H1 (cell line): Measurements from ENCODE around the gene NOMO2. TPM values are rescaled to one million over a fixed set of nuclear protein-coding genes. Genes with fewer than 3 reads are reported as not detected.
"Not testable (repeated sequence)": the region's sequence is repeated elsewhere in the genome, so short reads cannot be mapped to it uniquely, and the experiment has no call there.

Experiments used
- CTCF ChIA-PET: fragments of 300-600 bp; sonication (Branson Sonifier 250); formaldehyde crosslinking; loops from one replicate; lab custom pipeline; 2021; ENCODE audit not compliant: partially characterized antibody; lab: Charles Lee
- POLR2A ChIA-PET: fragments of 300-600 bp; sonication (Branson Sonifier 250); formaldehyde crosslinking; loops from one replicate; lab custom pipeline; 2021; ENCODE audit warnings: inconsistent platforms; ENCODE audit not compliant: partially characterized antibody; lab: Charles Lee
- DNase-seq, 2 experiments: peaks; one replicate each; pipeline versions ENCODE4 v3.0.0 to v3.0.0-alpha.2; 2010 to 2022; ENCODE audit warnings: low spot score in 2 of 2, low read depth in 1 of 2, mixed read lengths in 1 of 2
- FAIRE-seq: peaks from 2 replicates; lab custom pipeline; 2011; peaks lifted over from hg19 to GRCh38; lab: Jason Lieb, UNC
- H2AFZ ChIP-seq: 2 replicates; pipeline ENCODE4 v1.8.1; 2012; ENCODE audit warnings: low read length, inconsistent platforms
- H2AK5ac ChIP-seq: 2 replicates; pipeline ENCODE4 v1.6.1; 2013; ENCODE audit warnings: low read depth, low read length
- H2BK120ac ChIP-seq: replicated peaks from 2 replicates; pipeline ENCODE3; 2013; ENCODE audit warnings: low read depth, low read length, inconsistent platforms
- H2BK12ac ChIP-seq: 2 replicates; pipeline ENCODE4 v1.6.1; 2013; ENCODE audit warnings: low read depth, low read length
- H2BK15ac ChIP-seq: 2 replicates; pipeline ENCODE4 v1.6.1; 2013; ENCODE audit warnings: low read length
- H2BK20ac ChIP-seq: 2 replicates; pipeline ENCODE4 v1.6.1; 2013; ENCODE audit warnings: low read length
- H2BK5ac ChIP-seq: 2 replicates; pipeline ENCODE4 v1.6.1; 2013; ENCODE audit warnings: low read depth, low read length
- H3K14ac ChIP-seq: 2 replicates; pipeline ENCODE4 v1.6.1; 2013; ENCODE audit warnings: inconsistent platforms; ENCODE audit not compliant: insufficient read length
- H3K18ac ChIP-seq: 2 replicates; pipeline ENCODE4 v1.6.1; 2013; ENCODE audit warnings: low read length; ENCODE audit errors: extremely low read depth
- H3K23ac ChIP-seq: 2 replicates; pipeline ENCODE4 v1.6.1; 2013; ENCODE audit warnings: inconsistent platforms; ENCODE audit not compliant: insufficient read length
- H3K23me2 ChIP-seq: 2 replicates; pipeline ENCODE4 v1.6.1; 2013; ENCODE audit warnings: low read depth, low read length
- H3K27ac ChIP-seq: 2 replicates; pipeline ENCODE4 v1.6.1; 2011; ENCODE audit warnings: low read depth, low read length, inconsistent platforms
- H3K27me3 ChIP-seq, 4 experiments: replicated peaks in 1 of 4; 1 replicate in 1 of 4; 2 replicates in 3 of 4; pipeline versions ENCODE4 v1.6.1 to v1.8.1; 2011 to 2013; ENCODE audit warnings: low read length in 3 of 4, mild to moderate bottlenecking in 3 of 4, inconsistent platforms in 2 of 4, mixed read lengths in 2 of 4, moderate library complexity in 1 of 4; ENCODE audit not compliant: control insufficient read depth in 3 of 4, insufficient read depth in 3 of 4; ENCODE audit errors: extremely low read depth in 1 of 4
- H3K36me3 ChIP-seq, 4 experiments: 2 replicates each; pipeline versions ENCODE4 v1.6.1 to v1.8.1; 2011 to 2013; ENCODE audit warnings: mild to moderate bottlenecking in 4 of 4, low read length in 3 of 4, moderate library complexity in 2 of 4, control low read depth in 1 of 4, inconsistent platforms in 1 of 4; ENCODE audit not compliant: insufficient read depth in 4 of 4, control insufficient read depth in 2 of 4
- H3K4ac ChIP-seq: replicated peaks from 2 replicates; pipeline ENCODE3; 2013; ENCODE audit warnings: low read length, low read depth, mixed read lengths, inconsistent platforms; ENCODE audit not compliant: insufficient read length
- H3K4me1 ChIP-seq, 4 experiments: replicated peaks in 1 of 4; 1 replicate in 1 of 4; 2 replicates in 3 of 4; pipeline versions ENCODE4 v1.6.1 to v1.8.1; 2011 to 2013; ENCODE audit warnings: low read length in 3 of 4, inconsistent platforms in 2 of 4, mixed read lengths in 1 of 4; ENCODE audit not compliant: insufficient read depth in 4 of 4, control insufficient read depth in 3 of 4
- H3K4me2 ChIP-seq, 2 experiments: 2 replicates each; pipeline versions ENCODE4 v1.6.1 to v1.8.1; 2011 to 2013; ENCODE audit warnings: low read depth in 2 of 2, low read length in 2 of 2, control low read depth in 1 of 2, inconsistent platforms in 1 of 2, mild to moderate bottlenecking in 1 of 2; ENCODE audit not compliant: insufficient read depth in 1 of 2
- H3K4me3 ChIP-seq, 4 experiments: fragments of 200-600, 300-600 bp in 1 of 4; sonication (generic), shearing (Covaris generic), sonication (Bioruptor Twin) in 1 of 4; 2 replicates each; pipeline versions ENCODE4 v1.5.1 to v1.8.1; 2011 to 2016; ENCODE audit warnings: low read length in 4 of 4, low read depth in 3 of 4, control low read depth in 2 of 4, inconsistent platforms in 2 of 4, mild to moderate bottlenecking in 2 of 4, mixed read lengths in 1 of 4, moderate library complexity in 1 of 4; ENCODE audit not compliant: insufficient read depth in 2 of 4; ENCODE audit errors: extremely low read depth in 1 of 4
- H3K56ac ChIP-seq: replicated peaks from 2 replicates; pipeline ENCODE3; 2013; ENCODE audit warnings: low read depth, mild to moderate bottlenecking, mixed read lengths, low read length, inconsistent platforms; ENCODE audit not compliant: insufficient read length
- H3K79me1 ChIP-seq: 2 replicates; pipeline ENCODE4 v1.6.1; 2013; ENCODE audit warnings: low read depth, low read length, control low read depth
- H3K79me2 ChIP-seq, 2 experiments: 2 replicates each; pipeline versions ENCODE4 v1.6.1 to v1.8.1; 2012 to 2013; ENCODE audit warnings: low read length in 2 of 2, mild to moderate bottlenecking in 2 of 2, inconsistent platforms in 1 of 2; ENCODE audit not compliant: insufficient read depth in 2 of 2, control insufficient read depth in 1 of 2
- H3K9ac ChIP-seq, 4 experiments: replicated peaks in 1 of 4; 1 replicate in 1 of 4; 2 replicates in 3 of 4; pipeline versions ENCODE4 v1.6.1 to v1.8.1; 2011 to 2013; ENCODE audit warnings: low read depth in 3 of 4, low read length in 3 of 4, control low read depth in 2 of 4, mild to moderate bottlenecking in 2 of 4, moderate library complexity in 2 of 4, inconsistent platforms in 1 of 4; ENCODE audit errors: extremely low read depth in 1 of 4
- H3K9me3 ChIP-seq, 2 experiments: 2 replicates each; pipeline versions ENCODE4 v1.6.1 to v1.8.1; 2012 to 2013; ENCODE audit warnings: mild to moderate bottlenecking in 2 of 2, moderate library complexity in 2 of 2, control low read depth in 1 of 2, inconsistent platforms in 1 of 2, low read depth in 1 of 2, low read length in 1 of 2, mixed read lengths in 1 of 2; ENCODE audit not compliant: insufficient read depth in 2 of 2
- H4K20me1 ChIP-seq, 2 experiments: replicated peaks in 1 of 2; 2 replicates each; pipeline versions ENCODE3 to v1.8.1; 2011 to 2013; ENCODE audit warnings: inconsistent platforms in 2 of 2, low read length in 2 of 2, mild to moderate bottlenecking in 1 of 2; ENCODE audit not compliant: insufficient read depth in 2 of 2, control insufficient read depth in 1 of 2
- H4K5ac ChIP-seq: 2 replicates; pipeline ENCODE4 v1.6.1; 2013; ENCODE audit warnings: low read length, low read depth, mixed read lengths, inconsistent platforms; ENCODE audit not compliant: insufficient read length
- H4K8ac ChIP-seq: 2 replicates; pipeline ENCODE4 v1.8.0; 2013; ENCODE audit warnings: mild to moderate bottlenecking, moderate library complexity, low read length, inconsistent platforms; ENCODE audit not compliant: insufficient read depth; ENCODE audit errors: extremely low read depth
- H4K91ac ChIP-seq: replicated peaks from 2 replicates; pipeline ENCODE3; 2013; ENCODE audit warnings: low read length, mixed read lengths, inconsistent platforms; ENCODE audit not compliant: insufficient read length
- WGBS, 2 experiments: shearing (Covaris generic) in 1 of 2; methylation state at CpG; one replicate each; pipeline versions ENCODE4 v1.1.6 to v1.1.7; 2013 to 2015; ENCODE audit warnings: low lambda C conversion rate in 2 of 2, mixed read lengths in 2 of 2, inconsistent platforms in 1 of 2, low coverage in 1 of 2, missing lambda C conversion rate in 1 of 2; ENCODE audit not compliant: insufficient replicate concordance in 2 of 2, insufficient coverage in 1 of 2, insufficient read length in 1 of 2; ENCODE audit errors: extremely low coverage in 1 of 2, missing lambda C conversion rate in 1 of 2; 5-methylcytosine and 5-hydroxymethylcytosine counted together
- polyA plus RNA-seq, 7 experiments: library from polyadenylated mRNA; depleted of rRNA in 3 of 7; stranded (reverse) in 5 of 7; unstranded in 2 of 7; fragments of >200 nt in 5 of 7; fragments of 200-250 nt in 2 of 7; gene quantifications; 1 replicate in 5 of 7; 2 replicates in 1 of 7; 4 replicates in 1 of 7; pipeline versions ENCODE4 v1.2.1 to v1.2.3, GENCODE V29; 2011 to 2013; ENCODE audit warnings: missing spikeins in 2 of 7, mixed read lengths in 2 of 7
- total RNA-seq: library from RNA; stranded (reverse); fragmentation: NEBNext Ultra II Directional; extraction: Animal tissue kit (Norgen Biotek cat#: 25700); gene quantifications from 2 replicates; pipeline ENCODE4 v1.2.1, GENCODE V29; 2021

Gene NOMO2
- total and polyA plus RNA-seq, 2 of the 8 experiments (the other 6 are each of a cell fraction or from before 2014, with no cell fraction given), result 116 to 137 TPM

DNA sequence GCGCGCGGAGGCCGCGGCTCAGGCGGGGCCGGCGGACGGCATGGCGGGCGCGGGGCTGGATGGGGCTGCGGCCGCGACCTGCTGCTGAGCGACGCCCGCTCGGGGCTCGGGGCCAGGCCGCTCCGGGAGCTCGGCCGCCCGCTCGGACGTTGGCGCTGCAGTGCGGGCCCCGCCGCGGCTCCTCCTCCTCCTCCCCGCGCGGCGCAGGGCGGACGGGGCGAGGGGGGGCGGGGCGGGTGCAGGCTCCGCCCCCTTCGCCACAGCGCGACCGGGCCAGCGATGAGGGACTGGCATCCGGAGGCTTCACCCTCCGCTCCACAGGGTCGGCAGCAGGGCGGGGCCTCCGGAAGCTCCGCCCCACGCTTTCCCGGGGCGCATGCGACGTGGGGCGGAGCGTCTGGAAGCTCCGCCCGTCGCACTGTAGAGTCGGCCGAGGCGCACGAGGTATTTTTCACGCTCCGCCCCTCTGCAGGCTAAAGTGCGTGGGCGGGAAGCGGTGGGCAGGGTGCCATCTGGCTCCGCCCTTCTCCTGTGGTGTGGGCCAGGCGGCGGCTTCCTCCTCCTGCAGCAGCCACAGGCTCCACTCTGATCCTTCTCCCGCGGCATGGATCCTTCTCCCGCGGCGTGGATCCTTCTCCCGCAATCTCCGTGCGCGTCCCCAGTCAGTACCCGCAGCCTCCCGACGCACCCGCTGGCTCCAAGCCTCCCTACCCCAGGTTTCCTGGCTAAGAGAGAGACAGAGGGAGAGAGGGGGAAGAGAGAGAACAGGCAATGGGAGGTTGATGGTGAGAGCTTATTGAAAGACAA is 159.8 kb downstream of the NOMO2 start:
- H3K4me1 ChIP-seq, H4K91ac ChIP-seq, H3K18ac ChIP-seq, H2BK20ac ChIP-seq, H3K79me1 ChIP-seq, H4K8ac ChIP-seq, H3K23ac ChIP-seq, H2BK12ac ChIP-seq, H2BK120ac ChIP-seq, H3K4ac ChIP-seq, H3K56ac ChIP-seq, H3K27me3 ChIP-seq, H3K4me2 ChIP-seq, FAIRE-seq, CTCF ChIA-PET, H3K9me3 ChIP-seq, H3K79me2 ChIP-seq, H3K36me3 ChIP-seq, H4K20me1 ChIP-seq, POLR2A ChIA-PET, H3K9ac ChIP-seq, H2AFZ ChIP-seq, H3K23me2 ChIP-seq, H4K5ac ChIP-seq, H3K14ac ChIP-seq, DNase-seq, H2AK5ac ChIP-seq, H2BK15ac ChIP-seq, H3K4me3 ChIP-seq, H2BK5ac ChIP-seq, H3K27ac ChIP-seq: not testable (repeated sequence)
- WGBS, 2 experiments, result no CpG with 5 or more reads among the region's 88 CpGs

DNA sequence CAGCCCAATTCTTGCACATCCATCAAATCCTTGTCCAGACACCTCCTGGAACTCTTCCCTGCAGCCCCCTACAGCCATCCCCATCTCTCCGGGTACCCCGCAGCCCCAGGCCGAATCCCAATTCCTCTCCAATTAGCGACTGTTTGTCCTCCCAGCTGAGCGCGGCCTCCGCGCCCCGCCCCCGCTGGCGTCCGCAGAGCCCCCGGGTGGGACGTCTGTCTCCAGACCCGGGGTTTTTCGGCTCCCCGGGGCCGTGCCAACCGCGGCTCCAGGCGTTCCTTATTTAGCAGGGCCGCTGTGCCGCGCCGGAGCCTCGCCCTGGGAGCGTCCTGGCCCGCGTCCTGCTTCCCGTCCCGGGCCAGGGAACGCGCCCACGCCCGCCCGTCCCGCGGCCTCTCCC is 160.7 kb downstream of the NOMO2 start:
- H2BK5ac ChIP-seq, H2BK15ac ChIP-seq, H3K79me2 ChIP-seq, DNase-seq, H4K91ac ChIP-seq, H3K4ac ChIP-seq, H4K5ac ChIP-seq, H3K18ac ChIP-seq, H3K4me2 ChIP-seq, H3K27me3 ChIP-seq, POLR2A ChIA-PET, H3K79me1 ChIP-seq, H3K36me3 ChIP-seq, H3K23me2 ChIP-seq, H3K27ac ChIP-seq, H2AFZ ChIP-seq, CTCF ChIA-PET, H4K20me1 ChIP-seq, H2AK5ac ChIP-seq, H2BK12ac ChIP-seq, H3K23ac ChIP-seq, FAIRE-seq, H3K9me3 ChIP-seq, H4K8ac ChIP-seq, H3K14ac ChIP-seq, H2BK20ac ChIP-seq, H3K4me1 ChIP-seq, H3K56ac ChIP-seq, H2BK120ac ChIP-seq: not testable (repeated sequence)
- Histone ChIP-seq H3K4me3 (peak overlapping the region in 1 of 4 experiments; percentile 20; a peak in 1 of 8 replicates), H3K9ac (peak overlapping the region in 1 of 4 experiments; percentile 13; a peak in 1 of 7 replicates)
- WGBS, 2 experiments, result no CpG with 5 or more reads among the region's 38 CpGs
